ENCODE data around the gene GABARAPL1. TPM values are rescaled to one million over a fixed set of nuclear protein-coding genes. Genes with fewer than 3 reads are reported as not detected.
A peak's percentile ranks its signal among the peaks of the same experiment; 100 is the strongest.

GABARAPL1 gene
- total RNA-seq, 1 experiment from 2014 or later: 70.6 TPM

- Histone ChIP-seq H3K27ac (ENCODE audit: low read depth, low read length, poor library complexity, severe bottlenecking) (no peak overlapping the region), H3K4me1 (ENCODE audit: insufficient read depth, low read length, poor library complexity, severe bottlenecking) (peaks cover 1% of the 10 kb centered on the region), H3K27me3 (replicated peaks; ENCODE audit: insufficient read depth, low read depth, low read length, poor library complexity) (no peaks in the 10 kb centered on the region), H3K4me3 (ENCODE audit: low read depth, low read length, poor library complexity, severe bottlenecking) (no peak overlapping the region), H3K9me3 (ENCODE audit: low read depth, low read length, poor library complexity, severe bottlenecking) (no peaks in the 10 kb centered on the region), H3K36me3 (ENCODE audit: insufficient read depth, low read length, poor library complexity, severe bottlenecking) (no peaks in the 10 kb centered on the region)
- no peak for TF ChIP-seq EZH2 (IDR thresholded peaks at IDR 0.05; ENCODE audit: borderline replicate concordance, low read depth, low read length, poor library complexity, severe bottlenecking)
- no peak for TF ChIP-seq CTCF (conservative IDR thresholded peaks at IDR 0.05; ENCODE audit: low read depth, low read length)
- ChIA-PET POLR2A (ENCODE audit: low non-redundant PET) (no interaction called here), CTCF (no interaction called here)
- no peak for DNase-seq (ENCODE audit: low spot score)
- no TSS peak for BruUV-seq (replicated peaks)
- intact Hi-C loops (cut with micrococcal nuclease; ENCODE audit: unreplicated experiment): no loop called here
These were observed 29.9 kb downstream of the GABARAPL1 start for GRCh38 chr12:10242539-10242938.

GRCh38 chr12:10243818-10244520 is 31.3 kb downstream of the GABARAPL1 start:
- CTCF ChIA-PET: no interaction called here
- no peak for DNase-seq (ENCODE audit: low spot score)
- POLR2A ChIA-PET (ENCODE audit: low non-redundant PET): no interaction called here
- H3K9me3 ChIP-seq (ENCODE audit: low read depth, low read length, poor library complexity, severe bottlenecking): no peaks in the 10 kb centered on the region
- H3K4me1 ChIP-seq (ENCODE audit: insufficient read depth, low read length, poor library complexity, severe bottlenecking): peaks cover 4% of the 10 kb centered on the region
- intact Hi-C loops (cut with micrococcal nuclease; ENCODE audit: unreplicated experiment): no loop called here
- no peak overlapping the region for H3K27ac ChIP-seq (ENCODE audit: low read depth, low read length, poor library complexity, severe bottlenecking)
- H3K4me3 ChIP-seq (ENCODE audit: low read depth, low read length, poor library complexity, severe bottlenecking): no peak overlapping the region
- TF ChIP-seq CTCF (conservative IDR thresholded peaks at IDR 0.05; ENCODE audit: low read depth, low read length) (no peak), EZH2 (IDR thresholded peaks at IDR 0.05; ENCODE audit: borderline replicate concordance, low read depth, low read length, poor library complexity, severe bottlenecking) (no peak)
- no peaks in the 10 kb centered on the region for H3K27me3 ChIP-seq (replicated peaks; ENCODE audit: insufficient read depth, low read depth, low read length, poor library complexity)
- H3K36me3 ChIP-seq (ENCODE audit: insufficient read depth, low read length, poor library complexity, severe bottlenecking): no peaks in the 10 kb centered on the region
- BruUV-seq (replicated peaks): no TSS peak

GRCh38 chr12:10247436-10248058 is 34.9 kb downstream of the GABARAPL1 start:
- DNase-seq (ENCODE audit: low spot score): peak; percentile 42

More at GRCh38 chr12:10247436-10248058, 34.9 kb downstream of the GABARAPL1 start:
- no peaks in the 10 kb centered on the region for H3K9me3 ChIP-seq (ENCODE audit: low read depth, low read length, poor library complexity, severe bottlenecking)
- ChIA-PET CTCF (interaction anchor here (0.7 kb wide), 1 partner anchor 502 kb away, joined by 9 read pairs; no protein-coding TSS in a partner anchor), POLR2A (ENCODE audit: low non-redundant PET) (no interaction called here)
- intact Hi-C loops (cut with micrococcal nuclease; ENCODE audit: unreplicated experiment): no loop called here
- TF ChIP-seq EZH2 (IDR thresholded peaks at IDR 0.05; ENCODE audit: borderline replicate concordance, low read depth, low read length, poor library complexity, severe bottlenecking): no peak
- TF ChIP-seq CTCF (conservative IDR thresholded peaks at IDR 0.05; ENCODE audit: low read depth, low read length): no peak
- no peaks in the 10 kb centered on the region for H3K36me3 ChIP-seq (ENCODE audit: insufficient read depth, low read length, poor library complexity, severe bottlenecking)
- peaks cover 4% of the 10 kb centered on the region for H3K4me1 ChIP-seq (ENCODE audit: insufficient read depth, low read length, poor library complexity, severe bottlenecking)
- no peaks in the 10 kb centered on the region for H3K27me3 ChIP-seq (replicated peaks; ENCODE audit: insufficient read depth, low read depth, low read length, poor library complexity)
- H3K27ac ChIP-seq (ENCODE audit: low read depth, low read length, poor library complexity, severe bottlenecking): no peak overlapping the region
- no peak overlapping the region for H3K4me3 ChIP-seq (ENCODE audit: low read depth, low read length, poor library complexity, severe bottlenecking)
- BruUV-seq (replicated peaks): no TSS peak

Data from A673 (cell line).